GOT3 (cell line): Measurements from ENCODE around the gene WFDC1.

Experiments used
- DNase-seq: peaks from one replicate; lab custom pipeline; 2025; ENCODE audit warnings: mixed read lengths; lab: John Stamatoyannopoulos, UW

WFDC1 gene

GRCh38 chr16:84302111-84302954, 7.7 kb downstream of the WFDC1 start:
- no peak for DNase-seq

GRCh38 chr16:84303023-84303422, 8.3 kb downstream of the WFDC1 start:
- DNase-seq: no peak

- no peak for DNase-seq
Measured at GRCh38 chr16:84303516-84303915, 8.8 kb downstream of the WFDC1 start.

GRCh38 chr16:84306564-84306963, 11.9 kb downstream of the WFDC1 start:
- no peak for DNase-seq

- no peak for DNase-seq
Measured at GRCh38 chr16:84307209-84307954, 12.7 kb downstream of the WFDC1 start.

- no peak for DNase-seq
Measured at GRCh38 chr16:84308120-84308519, 13.4 kb downstream of the WFDC1 start.

- no peak for DNase-seq
Measured at GRCh38 chr16:84310642-84311041, 16.0 kb downstream of the WFDC1 start.

GRCh38 chr16:84312783-84313382, 18.2 kb downstream of the WFDC1 start:
- DNase-seq: no peak

- no peak for DNase-seq
Measured at GRCh38 chr16:84313921-84314320, 19.2 kb downstream of the WFDC1 start.

GRCh38 chr16:84314373-84314772, 19.7 kb downstream of the WFDC1 start:
- DNase-seq: no peak

GRCh38 chr16:84314814-84315213, 20.1 kb downstream of the WFDC1 start:
- no peak for DNase-seq

- no peak for DNase-seq
Measured at GRCh38 chr16:84315422-84315821, 20.7 kb downstream of the WFDC1 start.

GRCh38 chr16:84318091-84318975, 23.7 kb downstream of the WFDC1 start:
- no peak for DNase-seq

GRCh38 chr16:84319146-84319760, 24.6 kb downstream of the WFDC1 start:
- DNase-seq: no peak

GRCh38 chr16:84320511-84320910, 25.8 kb downstream of the WFDC1 start:
- no peak for DNase-seq

GRCh38 chr16:84321932-84322331, 27.3 kb downstream of the WFDC1 start:
- no peak for DNase-seq

- DNase-seq: no peak
Measured at GRCh38 chr16:84322749-84323148, 28.1 kb downstream of the WFDC1 start.

GRCh38 chr16:84323606-84324005, 28.9 kb downstream of the WFDC1 start:
- no peak for DNase-seq

GRCh38 chr16:84324434-84325262, 30.0 kb downstream of the WFDC1 start:
- no peak for DNase-seq

- no peak for DNase-seq
Measured at GRCh38 chr16:84326545-84326944, 31.9 kb downstream of the WFDC1 start.
